ENCODE data around the gene ACTN1. TPM values are rescaled to one million over a fixed set of nuclear protein-coding genes. Genes with fewer than 3 reads are reported as not detected.

ACTN1 gene
- total RNA-seq, 1 donor from 2014 or later, result 479 TPM

GRCh38 chr14:68969278-68970033, 9.6 kb downstream of the ACTN1 start:
- TF ChIP-seq, protein P1, sequence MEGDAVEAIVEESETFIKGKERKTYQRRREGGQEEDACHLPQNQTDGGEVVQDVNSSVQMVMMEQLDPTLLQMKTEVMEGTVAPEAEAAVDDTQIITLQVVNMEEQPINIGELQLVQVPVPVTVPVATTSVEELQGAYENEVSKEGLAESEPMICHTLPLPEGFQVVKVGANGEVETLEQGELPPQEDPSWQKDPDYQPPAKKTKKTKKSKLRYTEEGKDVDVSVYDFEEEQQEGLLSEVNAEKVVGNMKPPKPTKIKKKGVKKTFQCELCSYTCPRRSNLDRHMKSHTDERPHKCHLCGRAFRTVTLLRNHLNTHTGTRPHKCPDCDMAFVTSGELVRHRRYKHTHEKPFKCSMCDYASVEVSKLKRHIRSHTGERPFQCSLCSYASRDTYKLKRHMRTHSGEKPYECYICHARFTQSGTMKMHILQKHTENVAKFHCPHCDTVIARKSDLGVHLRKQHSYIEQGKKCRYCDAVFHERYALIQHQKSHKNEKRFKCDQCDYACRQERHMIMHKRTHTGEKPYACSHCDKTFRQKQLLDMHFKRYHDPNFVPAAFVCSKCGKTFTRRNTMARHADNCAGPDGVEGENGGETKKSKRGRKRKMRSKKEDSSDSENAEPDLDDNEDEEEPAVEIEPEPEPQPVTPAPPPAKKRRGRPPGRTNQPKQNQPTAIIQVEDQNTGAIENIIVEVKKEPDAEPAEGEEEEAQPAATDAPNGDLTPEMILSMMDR (conservative IDR thresholded peaks at IDR 0.05; ENCODE audit: low read depth, low read length), result no peak

DNA sequence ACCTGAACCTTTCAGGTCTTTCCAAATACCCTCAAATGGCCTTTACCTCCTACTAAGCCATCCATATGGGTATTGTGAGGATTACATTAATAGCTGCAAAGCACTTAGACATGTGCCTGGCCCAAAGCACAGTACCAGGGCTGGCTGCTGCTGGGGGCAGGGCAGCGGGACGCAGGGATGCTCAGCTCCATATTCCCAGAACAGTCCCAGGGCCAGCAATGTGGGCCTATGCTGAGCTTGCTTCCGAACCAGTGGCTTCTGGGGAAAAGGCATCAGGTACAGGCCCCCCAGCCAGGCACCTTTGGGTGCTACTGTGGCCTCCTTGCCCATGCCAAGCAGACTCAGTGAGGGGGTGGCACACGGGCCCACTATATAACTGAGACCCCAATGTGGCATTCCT, 10.4 kb downstream of the ACTN1 start:
- TF ChIP-seq, protein P1 (conservative IDR thresholded peaks at IDR 0.05; ENCODE audit: low read depth, low read length), result no peak
- no peak for DNase-seq (ENCODE audit: low read depth)
- H3K4me3 ChIP-seq (ENCODE audit: low read depth, low read length), result no peak overlapping the region

More at GRCh38 chr14:68969278-68970033, 9.6 kb downstream of the ACTN1 start:
- DNase-seq (ENCODE audit: low read depth), result no peak
- H3K4me3 ChIP-seq (ENCODE audit: low read depth, low read length), result no peak overlapping the region

DNA sequence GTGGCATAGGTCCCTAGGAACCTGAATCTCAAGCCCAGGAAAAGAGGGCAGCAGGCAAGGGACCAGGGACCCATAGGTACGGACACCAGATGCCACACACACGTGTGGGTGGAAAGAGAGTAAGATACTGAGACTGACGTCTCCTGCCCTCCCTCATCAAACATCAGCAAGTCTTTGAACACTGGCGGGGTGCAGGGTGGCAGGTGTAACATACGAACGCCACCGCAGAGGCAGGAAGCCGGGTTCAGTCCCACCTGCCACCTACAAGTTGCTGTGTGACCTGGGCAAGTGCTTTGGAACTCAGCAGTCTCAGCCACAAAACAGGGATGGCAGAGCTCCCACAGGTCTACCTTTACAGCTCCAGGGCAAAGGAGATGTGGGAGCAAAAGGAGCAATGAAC, 11.1 kb downstream of the ACTN1 start:
- no peak for DNase-seq (ENCODE audit: low read depth)
- no peak overlapping the region for H3K4me3 ChIP-seq (ENCODE audit: low read depth, low read length)

DNA sequence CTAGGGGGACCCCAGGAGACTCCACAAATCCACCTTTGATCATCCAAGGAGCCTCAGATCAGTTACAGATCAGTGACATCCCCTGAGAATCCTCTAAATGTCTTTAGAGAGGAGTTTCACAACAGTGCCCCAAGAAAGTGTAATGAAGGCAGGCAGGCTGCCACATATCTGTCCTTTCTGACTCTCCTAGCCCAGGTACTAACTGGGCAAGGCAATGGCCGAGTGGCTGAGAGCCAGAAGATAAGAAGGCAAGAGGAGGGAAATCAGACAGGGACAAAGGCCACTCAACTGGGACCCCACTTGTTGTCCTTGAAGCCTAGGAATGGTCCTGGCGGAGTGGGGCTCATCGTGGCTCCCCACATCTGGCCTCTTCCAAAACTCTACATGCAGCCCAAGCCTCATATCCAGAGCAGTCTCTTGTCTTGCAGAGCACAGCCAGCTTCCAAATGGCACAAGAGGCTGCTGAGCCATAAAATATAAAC, 11.6 kb downstream of the ACTN1 start:
- no peak for DNase-seq (ENCODE audit: low read depth)
- TF ChIP-seq, protein P1 (conservative IDR thresholded peaks at IDR 0.05; ENCODE audit: low read depth, low read length), result no peak
- H3K4me3 ChIP-seq (ENCODE audit: low read depth, low read length), result no peak overlapping the region

More for the DNA sequence above, 11.1 kb downstream of the ACTN1 start:
- TF ChIP-seq, protein P1 (conservative IDR thresholded peaks at IDR 0.05; ENCODE audit: low read depth, low read length), result no peak

DNA sequence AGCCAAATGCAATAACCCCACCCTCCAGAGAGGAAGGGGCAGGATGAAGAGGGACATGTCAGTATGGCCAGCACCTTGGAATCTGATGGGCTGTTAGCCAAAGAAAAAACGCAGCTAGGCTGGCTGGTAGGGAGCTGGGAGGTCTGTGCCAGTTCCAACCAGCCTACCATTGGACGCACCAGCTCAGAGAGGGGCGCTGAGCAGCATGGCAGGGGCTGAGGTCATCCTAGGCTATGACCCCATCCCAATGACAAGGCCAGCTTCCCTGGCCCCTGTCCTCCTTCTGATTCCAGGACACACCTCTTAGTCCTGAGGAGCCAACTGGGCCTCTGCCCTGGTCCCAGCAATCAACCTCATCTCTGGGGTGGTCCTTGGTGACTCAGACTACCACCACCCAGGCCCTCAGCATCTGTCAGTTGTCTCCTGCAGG, 12.2 kb downstream of the ACTN1 start:
- TF ChIP-seq, protein P1 (conservative IDR thresholded peaks at IDR 0.05; ENCODE audit: low read depth, low read length), result no peak
- DNase-seq (ENCODE audit: low read depth), result no peak
- no peak overlapping the region for H3K4me3 ChIP-seq (ENCODE audit: low read depth, low read length)

DNA sequence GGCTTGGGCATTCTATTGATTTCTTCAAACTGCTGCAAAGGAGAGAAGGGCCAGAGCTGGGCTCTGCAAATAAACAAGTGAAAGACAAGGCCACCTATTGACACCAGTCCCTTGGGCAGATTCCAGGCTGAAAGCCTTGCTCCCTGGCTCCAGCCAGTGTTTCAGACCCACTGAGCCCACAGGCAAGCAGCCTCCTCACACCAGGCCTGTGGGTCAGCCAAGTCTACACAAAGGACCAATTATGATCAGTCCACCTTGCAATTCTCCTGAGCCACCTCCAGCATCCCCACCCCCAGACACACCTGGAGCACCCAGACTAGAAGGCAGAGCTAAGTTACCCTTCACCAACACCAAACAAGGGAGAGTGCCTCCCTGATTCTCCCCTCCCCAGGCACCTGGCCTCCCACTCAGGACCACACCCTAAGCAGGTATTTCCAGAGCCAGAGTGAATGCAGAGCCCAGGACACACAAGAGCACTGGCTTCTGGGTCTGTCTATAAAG, 13.8 kb downstream of the ACTN1 start:
- DNase-seq (ENCODE audit: low read depth), result no peak
- TF ChIP-seq, protein P1 (conservative IDR thresholded peaks at IDR 0.05; ENCODE audit: low read depth, low read length), result no peak
- no peak overlapping the region for H3K4me3 ChIP-seq (ENCODE audit: low read depth, low read length)

Data from epithelial cell of proximal tubule (primary cell).